RWPE2 (cell line): Measurements from ENCODE around the gene BOLL.
A peak's percentile ranks its signal among the peaks of the same experiment; 100 is the strongest.
"Not testable (repeated sequence)": the region's sequence is repeated elsewhere in the genome, so short reads cannot be mapped to it uniquely, and the experiment has no call there.

Experiments
- ATAC-seq: fragments of 200-7000 bp; cut with Tn5 transposase; 3 replicates; pipeline ENCODE4 v1.9.1; 2021; ENCODE audit warnings: low read depth
- DNase-seq: peaks from one replicate; pipeline ENCODE4 v3.0.0-alpha.2; 2020; ENCODE audit warnings: low spot score
- H3K27ac ChIP-seq: fragments of 450-650 bp; 2 replicates; pipeline ENCODE4 v1.5.1; 2017; ENCODE audit warnings: mild to moderate bottlenecking; ENCODE audit not compliant: poor library complexity, severe bottlenecking
- H3K27me3 ChIP-seq: fragments of 250-450 bp; sonication (Bioruptor Pico); 2 replicates; pipeline ENCODE4 v1.5.1; 2021; ENCODE audit warnings: mild to moderate bottlenecking, moderate library complexity; ENCODE audit not compliant: insufficient read depth, poor library complexity, severe bottlenecking
- H3K36me3 ChIP-seq: fragments of 250-450 bp; sonication (Bioruptor Pico); 2 replicates; pipeline ENCODE4 v1.5.1; 2020; ENCODE audit warnings: low read depth, mild to moderate bottlenecking, moderate library complexity
- H3K4me1 ChIP-seq: fragments of 250-450 bp; sonication (Bioruptor Pico); 2 replicates; pipeline ENCODE4 v1.5.1; 2021; ENCODE audit warnings: mild to moderate bottlenecking, moderate library complexity; ENCODE audit not compliant: insufficient read depth, poor library complexity, severe bottlenecking
- H3K4me3 ChIP-seq: fragments of 250-450 bp; sonication (Bioruptor Pico); 2 replicates; pipeline ENCODE4 v1.5.1; 2021; ENCODE audit warnings: mild to moderate bottlenecking, moderate library complexity; ENCODE audit not compliant: severe bottlenecking
- H3K9me3 ChIP-seq: fragments of 250-450 bp; sonication (Bioruptor Pico); 2 replicates; pipeline ENCODE4 v1.5.1; 2021; ENCODE audit warnings: mild to moderate bottlenecking, moderate library complexity; ENCODE audit not compliant: severe bottlenecking
- TF ChIP-seq, protein P1 (sequence below): fragments of 450-650 bp; IDR thresholded peaks from one replicate; pipeline ENCODE4 v1.5.1; 2017; ENCODE audit warnings: mild to moderate bottlenecking, moderate library complexity; ENCODE audit not compliant: poor library complexity, severe bottlenecking

BOLL gene

DNA sequence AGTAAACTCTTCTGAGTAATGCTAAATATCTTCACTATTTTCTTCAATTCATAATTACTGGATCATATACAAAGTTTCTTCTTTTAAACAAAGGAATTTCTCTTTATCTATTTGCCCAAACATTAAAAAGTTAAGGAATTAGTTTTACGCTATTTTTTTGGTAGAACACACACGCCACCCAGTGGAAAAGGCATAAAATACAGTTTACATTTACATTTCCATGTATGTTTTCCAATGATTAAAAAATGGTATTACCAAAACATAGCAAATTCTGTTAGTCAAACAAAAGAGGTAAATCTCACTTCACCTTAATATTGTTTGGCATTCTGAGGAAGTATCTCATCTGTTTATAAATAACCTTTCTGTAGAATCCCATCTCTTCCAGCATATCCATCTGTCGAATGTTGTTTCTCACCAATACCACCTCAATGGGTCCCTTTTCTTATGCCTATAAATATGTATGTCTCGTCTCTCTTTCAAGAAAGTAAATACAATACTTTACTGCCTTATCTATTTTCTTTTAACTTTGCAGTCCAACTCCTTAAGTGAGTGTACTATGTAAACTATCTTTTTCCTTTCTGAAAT lies 7.2 kb downstream of the BOLL start:
- DNase-seq, result no peak
- H3K27me3 ChIP-seq, result no peaks in the 10 kb centered on the region
- no peak overlapping the region for H3K4me3 ChIP-seq
- ATAC-seq, result no peak
- H3K27ac ChIP-seq, result no peak overlapping the region
- H3K9me3 ChIP-seq, result peaks cover 4% of the 10 kb centered on the region
- H3K36me3 ChIP-seq, result no peaks in the 10 kb centered on the region
- TF ChIP-seq, protein P1, sequence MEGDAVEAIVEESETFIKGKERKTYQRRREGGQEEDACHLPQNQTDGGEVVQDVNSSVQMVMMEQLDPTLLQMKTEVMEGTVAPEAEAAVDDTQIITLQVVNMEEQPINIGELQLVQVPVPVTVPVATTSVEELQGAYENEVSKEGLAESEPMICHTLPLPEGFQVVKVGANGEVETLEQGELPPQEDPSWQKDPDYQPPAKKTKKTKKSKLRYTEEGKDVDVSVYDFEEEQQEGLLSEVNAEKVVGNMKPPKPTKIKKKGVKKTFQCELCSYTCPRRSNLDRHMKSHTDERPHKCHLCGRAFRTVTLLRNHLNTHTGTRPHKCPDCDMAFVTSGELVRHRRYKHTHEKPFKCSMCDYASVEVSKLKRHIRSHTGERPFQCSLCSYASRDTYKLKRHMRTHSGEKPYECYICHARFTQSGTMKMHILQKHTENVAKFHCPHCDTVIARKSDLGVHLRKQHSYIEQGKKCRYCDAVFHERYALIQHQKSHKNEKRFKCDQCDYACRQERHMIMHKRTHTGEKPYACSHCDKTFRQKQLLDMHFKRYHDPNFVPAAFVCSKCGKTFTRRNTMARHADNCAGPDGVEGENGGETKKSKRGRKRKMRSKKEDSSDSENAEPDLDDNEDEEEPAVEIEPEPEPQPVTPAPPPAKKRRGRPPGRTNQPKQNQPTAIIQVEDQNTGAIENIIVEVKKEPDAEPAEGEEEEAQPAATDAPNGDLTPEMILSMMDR, result peak; percentile 86
- H3K4me1 ChIP-seq, result no peaks in the 10 kb centered on the region

- no peak for DNase-seq
- H3K9me3 ChIP-seq, result peaks cover 3% of the 10 kb centered on the region
- no peaks in the 10 kb centered on the region for H3K4me1 ChIP-seq
- no peak for ATAC-seq
- H3K27me3 ChIP-seq, result no peaks in the 10 kb centered on the region
- no peak overlapping the region for H3K4me3 ChIP-seq
- no peaks in the 10 kb centered on the region for H3K36me3 ChIP-seq
- no peak overlapping the region for H3K27ac ChIP-seq
- TF ChIP-seq, protein P1, result no peak
These were observed 24.8 kb downstream of the BOLL start for GRCh38 chr2:197760293-197760657.

DNA sequence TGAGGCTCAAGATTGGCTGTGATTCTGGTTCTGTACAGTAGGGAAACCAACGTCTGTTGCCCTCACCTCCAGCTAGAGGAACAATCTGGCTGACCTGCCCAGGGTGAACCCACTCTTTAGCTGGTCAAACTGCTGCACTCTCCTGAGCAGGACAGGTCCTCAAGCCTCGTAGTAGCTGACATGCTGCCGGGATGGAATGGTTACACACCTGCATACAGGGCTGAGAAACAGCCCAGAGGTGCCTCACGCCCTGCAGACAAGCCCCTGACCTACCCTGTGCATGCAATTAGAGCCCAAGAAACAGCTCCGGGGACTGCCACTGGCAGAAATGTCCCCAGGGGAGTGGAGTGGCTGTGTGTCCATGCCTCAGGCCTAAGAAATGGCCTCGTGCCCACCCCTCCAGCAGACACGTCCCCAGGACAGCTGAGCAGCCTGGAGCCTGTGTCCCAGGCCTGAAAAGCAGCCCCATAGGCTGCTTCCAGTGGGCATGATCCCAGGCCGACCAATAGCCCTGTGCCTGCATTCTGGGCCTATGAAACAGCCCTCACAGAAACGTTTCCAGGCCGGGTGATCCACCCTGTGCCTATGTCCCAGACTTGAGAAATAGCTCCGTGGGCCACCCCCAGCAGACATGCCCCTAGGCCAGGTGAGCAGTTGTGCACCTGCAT lies 25.4 kb downstream of the BOLL start:
- TF ChIP-seq, protein P1, result no peak
- ATAC-seq (no peak), DNase-seq (no peak)
- H3K27me3 ChIP-seq, result no peaks in the 10 kb centered on the region
- H3K4me3 ChIP-seq, result no peak overlapping the region
- H3K4me1 ChIP-seq, result no peaks in the 10 kb centered on the region
- no peaks in the 10 kb centered on the region for H3K36me3 ChIP-seq
- H3K27ac ChIP-seq, result no peak overlapping the region
- peaks cover 3% of the 10 kb centered on the region for H3K9me3 ChIP-seq

DNA sequence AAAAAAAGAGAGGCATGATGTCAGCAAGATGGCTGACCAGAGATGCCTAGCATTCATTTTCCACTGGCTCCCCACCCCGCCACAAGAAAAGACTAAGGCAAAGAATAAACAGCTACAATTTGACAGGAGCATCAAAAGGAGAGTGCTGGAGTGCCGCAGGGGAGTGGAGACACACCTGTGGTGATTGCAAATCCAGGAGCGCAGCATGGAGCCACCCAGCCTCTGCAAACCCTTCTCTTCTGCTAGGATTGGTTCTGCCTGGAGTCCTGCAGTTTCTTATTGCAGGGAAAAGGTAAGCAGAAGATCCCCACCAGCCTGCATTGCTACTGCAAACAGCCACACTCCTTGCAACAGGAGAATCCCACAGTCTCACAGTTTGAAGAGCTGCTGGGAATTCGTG lies 26.1 kb downstream of the BOLL start:
- Histone ChIP-seq H3K9me3 (peaks cover 3% of the 10 kb centered on the region), H3K27me3 (no peaks in the 10 kb centered on the region), H3K4me3 (no peak overlapping the region), H3K4me1 (no peaks in the 10 kb centered on the region), H3K36me3 (no peaks in the 10 kb centered on the region), H3K27ac (no peak overlapping the region)
- no peak for DNase-seq
- TF ChIP-seq, protein P1, result no peak
- no peak for ATAC-seq

DNA sequence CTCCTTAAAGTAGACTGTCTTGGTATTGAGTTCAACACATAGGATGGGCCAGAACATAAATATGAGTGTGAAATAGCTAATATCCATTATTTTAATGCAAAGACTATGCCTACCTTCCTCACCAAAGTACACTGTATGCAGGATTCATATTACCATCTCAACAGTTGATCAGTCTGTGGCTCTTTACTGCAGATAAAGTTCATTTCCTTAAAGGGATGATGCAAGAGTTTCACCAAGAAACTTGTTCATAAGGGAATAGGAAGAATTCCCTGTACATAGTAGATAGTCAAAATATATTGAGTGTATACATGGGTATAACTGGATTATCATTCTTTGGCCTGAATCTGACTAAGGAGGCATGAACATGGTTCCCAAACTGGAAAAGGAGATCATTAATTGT lies 44.9 kb downstream of the BOLL start:
- TF ChIP-seq, protein P1, result no peak
- Histone ChIP-seq H3K27ac (no peak overlapping the region), H3K4me1 (no peaks in the 10 kb centered on the region), H3K9me3 (no peaks in the 10 kb centered on the region), H3K27me3 (no peaks in the 10 kb centered on the region), H3K36me3 (no peaks in the 10 kb centered on the region), H3K4me3 (no peak overlapping the region)
- DNase-seq (no peak), ATAC-seq (no peak)

- H3K4me3 ChIP-seq, H3K27ac ChIP-seq, H3K9me3 ChIP-seq, H3K4me1 ChIP-seq, DNase-seq, H3K27me3 ChIP-seq, H3K36me3 ChIP-seq, ATAC-seq: not testable (repeated sequence)
These were observed 56.3 kb downstream of the BOLL start for GRCh38 chr2:197728555-197729544.
